GM18499 (cell line): ENCODE measurements around the gene PLCH2.
"Not testable (repeated sequence)": the region's sequence is repeated elsewhere in the genome, so short reads cannot be mapped to it uniquely, and the experiment has no call there.

Experiments used
- ATAC-seq: cut with Tn5 transposase; IDR thresholded peaks from one replicate; pipeline ENCODE4 v1.9.1; 2021; ENCODE audit warnings: moderate number of reproducible peaks; ENCODE audit not compliant: insufficient read depth, unreplicated experiment

PLCH2 gene

DNA sequence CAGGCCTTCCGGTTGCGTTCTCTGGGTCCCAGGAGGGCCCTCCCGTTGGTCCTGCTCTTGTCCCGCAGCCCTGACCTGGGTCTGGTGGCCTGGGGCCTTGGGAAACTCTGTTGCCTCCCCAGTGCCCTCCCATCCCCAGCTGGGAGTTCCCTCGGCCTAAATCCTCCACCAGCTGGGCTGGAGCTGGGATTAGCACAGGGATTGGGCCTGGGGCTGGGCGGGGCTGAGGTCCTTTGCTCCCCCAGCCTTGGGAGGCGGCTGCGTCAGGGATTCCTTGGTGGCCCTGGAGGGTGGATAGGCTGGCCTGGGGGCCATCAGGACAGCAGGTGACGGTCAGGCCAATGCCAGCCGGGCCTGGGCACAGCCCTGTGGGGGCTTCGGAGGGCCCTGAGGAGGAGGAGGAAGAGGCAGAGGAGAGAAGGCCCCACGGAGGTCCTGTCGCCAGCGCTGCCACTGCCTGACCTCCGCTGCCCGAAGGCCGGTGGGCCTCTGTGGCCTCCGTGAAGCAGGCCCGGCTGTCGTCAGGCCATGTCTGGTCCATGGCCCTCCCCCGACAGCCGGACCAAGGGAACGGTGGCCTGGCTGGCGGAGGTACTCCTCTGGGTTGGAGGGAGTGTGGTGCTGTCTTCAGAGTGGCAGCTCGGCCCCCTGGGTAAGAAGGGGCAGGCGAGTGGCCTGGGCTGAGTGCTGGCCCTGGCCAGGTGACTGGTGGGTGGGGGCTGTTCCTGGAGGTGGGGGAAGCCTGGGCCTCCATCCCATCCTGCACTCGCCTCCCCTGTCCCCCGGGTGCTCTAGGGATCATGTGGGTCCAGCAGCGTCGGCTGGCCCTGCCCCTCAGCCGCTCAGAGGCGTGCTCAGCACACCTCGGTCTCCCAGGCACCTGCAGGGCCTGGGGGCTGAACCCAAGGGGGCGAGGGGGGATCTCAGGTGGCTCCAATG, at the start of gene PLCH2:
TSS of gene PLCH2 (plus strand) at position 229 of the 939 bp plus-strand sequence. CDS start at position 529, 300 bp downstream.
- no peak for ATAC-seq

GRCh38 chr1:2426540-2426939, 49.5 kb upstream of the PLCH2 start:
- no peak for ATAC-seq

- ATAC-seq: no peak
These were observed 49.0 kb upstream of the PLCH2 start for GRCh38 chr1:2427051-2427450.

DNA sequence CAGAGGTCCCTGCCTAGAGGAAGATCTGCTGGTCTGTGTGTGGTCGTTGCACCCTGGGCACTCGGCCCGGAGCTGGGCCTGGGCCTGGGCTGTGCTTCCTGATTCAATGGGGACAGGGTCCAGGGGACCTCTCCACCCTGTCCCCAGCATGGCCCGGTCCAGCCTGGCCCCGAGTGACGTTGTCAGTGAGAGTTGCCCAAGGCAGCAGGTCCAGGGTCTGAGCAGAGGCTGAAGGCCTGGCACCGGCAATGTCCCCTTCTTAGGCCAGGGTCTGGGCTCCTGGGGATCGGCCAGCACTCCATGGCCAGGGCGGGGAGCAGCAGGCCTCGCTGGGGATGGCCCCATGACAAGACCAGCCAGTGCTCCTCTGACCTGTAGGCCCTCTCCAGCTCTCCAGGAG, 48.1 kb upstream of the PLCH2 start:
- ATAC-seq: no peak

DNA sequence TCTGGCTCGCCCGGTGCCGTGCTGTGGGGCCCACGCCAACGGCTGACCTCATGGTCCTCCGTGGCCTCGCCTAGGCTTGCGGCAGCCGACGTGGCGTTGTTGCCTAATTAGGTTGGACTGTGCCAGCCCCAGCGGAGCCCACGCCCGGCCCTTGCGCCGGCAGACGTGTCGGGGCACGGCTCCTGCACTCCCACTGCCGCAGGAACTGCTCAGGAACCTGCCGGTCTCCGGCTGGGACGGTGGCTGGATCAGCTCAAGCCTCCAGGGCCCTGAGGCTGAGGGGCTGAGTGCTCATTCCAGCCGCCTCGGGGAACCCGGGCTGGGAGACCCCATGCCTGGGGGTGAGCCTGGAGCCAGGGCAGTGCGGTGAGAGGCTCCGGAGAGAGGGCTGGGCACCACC, 47.6 kb upstream of the PLCH2 start:
- ATAC-seq: no peak

DNA sequence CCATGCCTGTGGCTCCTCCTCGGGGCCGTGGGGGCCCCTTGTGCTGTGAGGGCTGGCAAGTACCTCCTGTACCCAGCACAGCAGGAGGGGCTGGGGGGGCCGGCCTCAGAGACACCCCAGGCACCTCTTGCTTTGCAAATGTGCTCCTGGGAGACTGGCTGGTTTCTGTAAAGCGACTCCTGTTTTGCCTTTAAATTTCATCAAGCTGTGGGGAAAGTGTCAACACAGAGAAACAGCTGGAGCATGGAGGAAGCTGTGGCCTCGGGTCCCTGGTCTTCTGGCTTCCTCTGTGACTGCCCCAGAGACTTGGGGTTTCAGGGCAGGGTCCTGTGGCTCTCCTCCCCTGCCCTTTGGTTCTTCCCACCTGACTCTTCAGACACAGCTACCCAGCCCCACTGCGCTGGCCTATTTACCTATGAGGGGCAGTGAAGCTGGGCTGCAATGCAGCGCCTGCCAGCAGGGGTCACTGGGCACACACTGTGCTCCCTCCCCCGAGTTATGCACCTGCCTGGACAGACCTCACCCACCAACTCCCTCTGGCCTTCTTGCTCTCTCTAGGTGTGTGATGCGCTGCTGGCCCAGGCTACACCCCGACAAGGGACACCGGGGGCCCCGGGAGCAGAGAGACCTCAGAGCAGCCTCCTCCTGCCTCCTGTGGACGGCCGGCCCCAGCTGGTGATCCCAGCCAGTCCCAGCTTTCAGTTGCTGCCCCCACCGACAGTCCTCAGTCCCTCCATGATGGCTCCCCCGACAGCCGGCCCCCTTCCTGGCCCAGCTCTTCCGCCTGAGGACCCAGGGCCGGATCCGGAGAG, 46.1 kb upstream of the PLCH2 start:
- no peak for ATAC-seq

- ATAC-seq: no peak
These were observed 45.5 kb upstream of the PLCH2 start for GRCh38 chr1:2430592-2430973.

DNA sequence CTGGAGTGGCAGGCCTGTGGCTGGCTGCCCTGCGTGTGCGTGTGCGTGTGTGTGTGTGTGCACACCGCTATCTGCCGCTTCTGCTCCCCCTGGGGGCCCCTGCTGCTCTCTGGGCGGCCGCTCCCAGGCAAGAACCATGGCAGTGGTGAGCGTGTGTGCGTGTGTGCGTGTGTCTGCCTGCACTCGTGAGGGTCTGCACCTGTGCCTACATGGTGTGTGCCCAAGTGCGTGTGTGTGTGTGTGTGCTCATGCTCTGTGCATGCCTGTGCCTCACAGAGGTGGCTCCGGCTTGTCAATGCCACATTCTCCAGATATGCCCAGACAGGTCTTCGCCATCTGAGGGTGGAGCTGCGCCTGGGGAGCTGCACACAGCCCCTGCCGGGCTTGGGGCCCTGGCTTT, 45.0 kb upstream of the PLCH2 start:
- no peak for ATAC-seq

DNA sequence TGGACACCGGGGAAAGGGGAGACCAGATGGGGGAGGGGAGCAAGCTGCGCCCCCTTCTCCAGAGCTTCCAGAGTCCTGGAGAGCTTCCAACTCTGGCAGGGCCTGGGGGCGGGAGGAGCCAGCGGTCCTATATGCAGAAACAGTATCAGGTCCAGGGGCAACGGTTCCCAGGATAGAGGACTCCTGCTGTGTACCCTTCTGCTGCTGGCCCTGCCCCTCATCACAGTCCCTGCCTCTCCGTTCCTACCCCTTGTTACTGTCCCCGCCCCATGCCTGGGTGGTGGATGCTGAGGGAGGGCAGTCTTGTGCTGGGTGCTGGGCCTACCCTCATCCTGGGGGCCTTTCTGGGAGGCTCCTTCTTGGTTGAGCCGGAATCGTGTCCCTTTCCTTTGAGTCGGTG, 44.6 kb upstream of the PLCH2 start:
- ATAC-seq: no peak

GRCh38 chr1:2432441-2432844, 43.6 kb upstream of the PLCH2 start:
- no peak for ATAC-seq

- no peak for ATAC-seq
These were observed 42.9 kb upstream of the PLCH2 start for GRCh38 chr1:2433196-2433595.

DNA sequence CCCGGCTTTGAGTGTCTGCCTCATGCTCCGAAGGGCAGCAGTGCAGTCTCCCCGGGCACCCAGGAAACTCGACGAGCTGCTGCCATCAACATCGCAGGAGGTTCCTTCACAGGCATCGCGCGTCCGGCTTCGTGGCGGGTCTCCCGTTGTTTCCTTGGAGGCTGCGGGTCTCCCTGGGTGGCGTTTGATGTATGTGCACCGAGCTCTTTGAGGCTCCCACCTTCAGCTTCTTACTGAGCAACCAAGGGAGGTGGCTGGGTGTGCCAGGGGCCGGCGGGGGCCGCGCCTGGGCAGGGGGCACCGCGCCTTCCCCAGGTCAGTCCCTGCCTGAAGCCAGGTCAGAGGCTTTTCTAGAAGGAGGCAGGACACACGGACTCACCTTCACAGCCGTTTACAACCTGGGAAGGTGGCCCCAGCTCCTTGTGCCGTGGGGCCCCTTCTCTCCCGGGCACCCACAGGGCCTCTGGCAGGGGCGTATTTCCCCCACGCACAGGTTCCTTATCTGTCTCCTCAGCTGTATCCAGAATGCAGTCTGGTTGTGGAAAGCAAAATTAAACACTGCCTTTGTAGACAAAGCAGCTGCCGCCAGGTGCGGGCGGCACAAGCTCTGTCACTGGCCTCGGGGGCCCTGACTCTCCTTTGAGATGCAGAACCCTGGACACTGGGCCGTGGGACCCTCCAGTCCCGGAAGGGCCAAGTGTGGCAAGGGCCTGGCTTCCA, 42.0 kb upstream of the PLCH2 start:
- no peak for ATAC-seq

DNA sequence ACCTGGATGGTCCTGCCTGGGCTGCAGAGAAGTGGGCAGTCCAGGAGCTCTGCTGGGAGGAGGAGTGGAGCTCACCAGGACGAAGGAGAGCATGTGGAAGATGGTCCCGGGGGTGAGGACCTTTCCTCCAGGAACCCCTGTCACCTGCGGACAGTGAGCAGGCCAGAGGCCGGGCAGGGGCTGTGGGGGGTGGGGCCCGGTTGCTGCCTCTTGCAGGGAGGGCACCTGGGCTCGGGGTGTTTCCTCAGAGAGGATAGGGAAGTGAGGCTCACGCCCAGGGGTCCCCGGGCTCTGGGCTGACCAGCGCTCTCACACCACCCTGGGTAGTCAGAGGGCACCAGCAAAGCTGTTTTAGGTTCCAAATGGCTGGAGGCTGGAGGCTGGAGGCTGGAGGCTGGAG, 41.0 kb upstream of the PLCH2 start:
- no peak for ATAC-seq

DNA sequence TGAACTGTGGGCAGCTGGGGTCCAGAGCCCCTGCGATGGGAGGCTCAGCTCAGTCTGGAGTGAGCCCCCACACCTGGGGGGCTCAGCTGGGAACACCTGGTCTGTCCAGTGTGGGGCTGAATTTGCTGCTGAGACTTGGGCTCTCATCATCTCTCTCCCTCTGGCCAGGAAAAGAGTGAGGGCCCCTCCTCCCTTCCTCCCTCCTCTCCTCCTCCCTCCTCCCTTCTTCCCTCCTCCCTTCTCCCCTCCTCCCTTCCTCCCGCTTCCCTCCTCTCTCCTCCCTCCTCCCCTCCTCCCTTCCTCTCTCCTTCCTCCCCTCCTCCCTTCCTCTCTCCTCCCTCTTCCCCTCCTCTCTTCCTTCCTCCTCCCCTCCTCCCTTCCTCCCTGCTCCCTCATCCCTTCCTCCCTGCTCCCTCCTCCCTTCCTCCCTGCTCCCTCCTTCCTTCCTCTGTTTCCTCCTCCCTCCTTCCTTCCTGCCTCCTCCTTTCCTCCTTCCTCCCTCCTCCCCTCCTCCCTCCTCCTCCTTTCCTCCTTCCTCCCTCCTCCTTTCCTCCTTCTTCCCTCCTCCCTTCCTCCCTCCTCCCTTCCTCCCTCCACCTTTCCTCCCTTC, 40.2 kb upstream of the PLCH2 start:
- ATAC-seq: no peak

DNA sequence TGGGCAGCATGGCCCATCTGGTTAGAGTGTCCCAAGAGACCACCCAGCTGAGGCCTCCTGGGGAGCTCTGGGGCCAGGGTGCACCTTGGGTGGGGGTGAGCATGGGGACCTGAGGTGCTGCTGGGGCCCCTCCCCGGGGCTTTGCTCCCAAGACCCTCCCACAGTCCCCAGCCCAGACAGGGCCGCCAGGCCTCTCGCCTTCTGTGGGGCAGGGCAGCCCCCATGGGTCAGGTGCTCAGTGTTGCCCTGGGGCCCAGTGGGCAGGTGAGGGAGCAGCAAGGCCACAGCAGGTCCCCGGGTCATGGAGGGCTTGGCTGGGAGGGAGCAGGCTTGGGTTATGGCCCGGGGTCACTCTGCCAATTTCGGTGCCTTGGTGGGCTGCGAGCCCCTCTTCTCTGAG, 39.2 kb upstream of the PLCH2 start:
- no peak for ATAC-seq

- no peak for ATAC-seq
These were observed 38.5 kb upstream of the PLCH2 start for GRCh38 chr1:2437617-2438016.

GRCh38 chr1:2438038-2438437, 38.1 kb upstream of the PLCH2 start:
- ATAC-seq: no peak

DNA sequence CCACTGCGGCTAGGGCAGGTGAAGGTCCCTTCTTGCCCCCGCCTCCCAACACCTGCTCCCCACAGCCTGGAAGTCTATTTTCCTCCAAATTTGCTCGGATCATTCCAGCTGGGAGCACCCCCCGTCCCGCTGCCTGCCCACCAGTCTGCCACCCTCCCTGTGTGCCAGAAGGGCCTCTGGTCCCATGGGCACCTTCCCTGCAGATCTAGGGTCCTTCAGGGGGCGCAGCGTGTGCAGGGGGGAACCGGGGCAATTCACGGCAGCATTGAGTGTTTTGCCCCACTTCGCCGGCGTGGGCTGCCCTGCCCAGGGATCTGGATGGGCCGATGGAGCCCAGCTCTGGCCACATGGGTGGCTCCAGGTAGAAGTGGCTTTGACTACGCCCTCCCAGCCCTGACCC, 37.4 kb upstream of the PLCH2 start:
- ATAC-seq: no peak

- no peak for ATAC-seq
These were observed 36.7 kb upstream of the PLCH2 start for GRCh38 chr1:2439369-2439768.

- ATAC-seq: not testable (repeated sequence)
These were observed 35.7 kb upstream of the PLCH2 start for GRCh38 chr1:2440346-2440745.
